ENCODE data around the gene PIK3C2B.
A peak's percentile ranks its signal among the peaks of the same experiment; 100 is the strongest.
"Not testable (repeated sequence)": the region's sequence is repeated elsewhere in the genome, so short reads cannot be mapped to it uniquely, and the experiment has no call there.

The PIK3C2B gene, protein sequence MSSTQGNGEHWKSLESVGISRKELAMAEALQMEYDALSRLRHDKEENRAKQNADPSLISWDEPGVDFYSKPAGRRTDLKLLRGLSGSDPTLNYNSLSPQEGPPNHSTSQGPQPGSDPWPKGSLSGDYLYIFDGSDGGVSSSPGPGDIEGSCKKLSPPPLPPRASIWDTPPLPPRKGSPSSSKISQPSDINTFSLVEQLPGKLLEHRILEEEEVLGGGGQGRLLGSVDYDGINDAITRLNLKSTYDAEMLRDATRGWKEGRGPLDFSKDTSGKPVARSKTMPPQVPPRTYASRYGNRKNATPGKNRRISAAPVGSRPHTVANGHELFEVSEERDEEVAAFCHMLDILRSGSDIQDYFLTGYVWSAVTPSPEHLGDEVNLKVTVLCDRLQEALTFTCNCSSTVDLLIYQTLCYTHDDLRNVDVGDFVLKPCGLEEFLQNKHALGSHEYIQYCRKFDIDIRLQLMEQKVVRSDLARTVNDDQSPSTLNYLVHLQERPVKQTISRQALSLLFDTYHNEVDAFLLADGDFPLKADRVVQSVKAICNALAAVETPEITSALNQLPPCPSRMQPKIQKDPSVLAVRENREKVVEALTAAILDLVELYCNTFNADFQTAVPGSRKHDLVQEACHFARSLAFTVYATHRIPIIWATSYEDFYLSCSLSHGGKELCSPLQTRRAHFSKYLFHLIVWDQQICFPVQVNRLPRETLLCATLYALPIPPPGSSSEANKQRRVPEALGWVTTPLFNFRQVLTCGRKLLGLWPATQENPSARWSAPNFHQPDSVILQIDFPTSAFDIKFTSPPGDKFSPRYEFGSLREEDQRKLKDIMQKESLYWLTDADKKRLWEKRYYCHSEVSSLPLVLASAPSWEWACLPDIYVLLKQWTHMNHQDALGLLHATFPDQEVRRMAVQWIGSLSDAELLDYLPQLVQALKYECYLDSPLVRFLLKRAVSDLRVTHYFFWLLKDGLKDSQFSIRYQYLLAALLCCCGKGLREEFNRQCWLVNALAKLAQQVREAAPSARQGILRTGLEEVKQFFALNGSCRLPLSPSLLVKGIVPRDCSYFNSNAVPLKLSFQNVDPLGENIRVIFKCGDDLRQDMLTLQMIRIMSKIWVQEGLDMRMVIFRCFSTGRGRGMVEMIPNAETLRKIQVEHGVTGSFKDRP (N-terminal part only)

DNA sequence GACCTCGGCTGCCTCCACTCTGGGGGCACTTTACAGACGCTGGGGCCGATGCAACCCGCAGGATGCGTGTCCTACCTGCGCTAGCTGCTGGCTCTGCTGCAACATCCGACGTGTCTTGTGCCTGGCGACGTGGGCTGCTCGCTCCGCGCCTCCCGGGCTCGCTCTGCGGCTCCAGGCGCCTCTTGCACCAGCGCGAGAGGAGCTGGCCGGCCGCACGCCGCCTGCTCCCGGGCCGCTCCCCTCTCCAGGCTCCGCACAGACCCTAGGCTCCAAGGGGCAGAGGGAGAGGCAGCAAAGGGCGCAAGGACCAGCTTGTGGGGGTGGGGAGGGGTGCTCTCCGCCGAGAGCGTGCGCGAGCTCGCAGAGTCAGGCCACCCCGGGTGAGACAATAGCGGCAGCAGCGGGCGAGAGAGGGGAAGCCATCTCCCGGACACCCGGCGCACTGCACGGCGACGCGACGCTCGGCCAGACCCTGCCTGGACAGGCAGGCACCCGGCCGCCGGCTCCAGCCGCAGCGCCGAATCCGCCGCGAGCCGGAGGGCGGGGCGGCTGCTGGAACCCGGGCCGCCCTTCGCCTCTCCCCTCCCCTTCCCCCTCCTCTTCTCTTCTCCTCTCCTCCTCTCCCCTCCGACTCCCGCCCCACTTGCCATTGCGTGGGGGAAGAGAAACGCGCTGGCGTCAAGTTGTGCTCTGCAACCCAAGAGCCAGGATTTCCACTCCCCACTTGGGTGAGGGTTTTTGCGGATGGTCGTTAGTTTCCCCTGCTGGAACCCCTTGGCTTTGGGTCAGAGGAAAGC lies at the start of gene PIK3C2B:
PIK3C2B (minus strand) TSS at position 525 of the 797 bp plus-strand sequence. CDS start 25,003 bp downstream, outside the sequence.
- peak; percentile 82 for DNase-seq

DNA sequence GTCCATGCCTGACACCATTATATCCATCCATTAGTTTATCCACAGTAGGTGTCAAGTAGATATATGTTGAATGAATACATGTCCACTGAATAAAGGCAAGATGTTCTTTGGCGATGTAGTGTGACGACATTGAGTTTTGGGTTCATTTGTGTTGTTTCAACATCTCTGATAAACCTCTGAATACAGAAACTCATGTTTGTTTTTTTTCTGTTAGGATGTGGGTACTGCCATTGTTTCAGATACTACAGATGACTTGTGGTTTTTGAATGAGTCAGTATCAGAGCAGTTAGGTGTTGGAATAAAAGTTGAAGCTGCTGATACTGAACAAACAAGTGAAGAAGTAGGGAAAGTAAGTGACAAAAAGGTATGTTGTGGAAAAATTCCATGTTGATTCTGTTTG lies 49.7 kb upstream of the PIK3C2B start:
- no peak for DNase-seq

DNA sequence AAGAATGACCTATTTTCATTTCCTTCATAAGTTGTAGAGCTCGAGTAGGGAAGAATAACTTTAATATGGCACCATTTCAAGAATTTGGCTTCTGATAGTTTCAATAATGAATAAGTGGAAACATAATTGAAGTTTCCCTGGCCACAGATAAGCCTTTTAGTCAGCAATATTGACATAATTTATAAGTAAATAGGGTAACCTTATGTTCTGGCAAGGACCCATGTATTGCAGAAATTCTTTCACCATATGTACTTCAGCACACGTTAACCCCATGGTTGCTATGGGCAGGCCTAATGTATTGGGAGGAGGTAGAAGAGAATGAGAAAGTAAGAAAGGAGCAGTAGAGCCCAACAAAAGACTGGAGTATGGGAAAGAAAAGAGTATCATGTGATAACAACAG lies 47.0 kb upstream of the PIK3C2B start:
- DNase-seq: no peak

DNA sequence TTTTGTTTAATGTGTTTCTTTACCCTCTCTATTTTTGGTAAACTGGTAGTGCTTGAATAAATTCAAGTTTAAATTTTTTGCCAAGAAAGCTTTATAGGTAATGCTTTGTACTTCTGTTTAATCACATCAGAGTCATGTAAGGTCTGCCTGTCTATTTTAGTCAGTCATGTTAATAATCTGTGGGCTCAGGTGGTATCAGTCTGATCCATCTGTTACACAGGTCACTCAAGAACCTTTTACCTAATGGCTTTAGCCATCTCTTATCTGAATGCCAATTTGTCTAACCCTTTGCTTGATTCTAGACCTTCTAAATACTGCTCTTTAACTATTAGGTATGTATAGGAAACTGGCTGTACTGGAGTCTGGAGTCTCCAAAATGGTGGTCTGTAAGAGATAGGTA lies 38.2 kb upstream of the PIK3C2B start:
- DNase-seq: no peak

DNA sequence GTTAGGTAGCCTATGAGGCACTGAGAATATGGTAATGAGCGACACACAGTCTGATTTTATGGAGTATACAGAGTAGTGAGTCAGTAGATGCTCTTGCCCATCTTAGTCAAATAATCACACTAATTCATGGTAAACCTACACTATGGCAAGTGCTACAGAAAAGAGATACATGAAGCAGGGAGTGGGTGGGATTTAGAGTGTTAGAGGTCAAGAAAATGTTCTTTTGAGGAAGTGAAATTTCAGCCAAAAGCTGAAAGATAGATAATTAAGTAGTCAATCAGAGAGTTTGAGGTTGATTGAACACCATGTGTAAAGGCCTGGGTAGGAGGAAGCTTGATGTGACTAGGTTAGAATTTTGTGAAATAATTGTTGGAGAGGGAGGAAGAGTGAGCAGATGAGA lies 36.3 kb upstream of the PIK3C2B start:
- no peak for DNase-seq

DNA sequence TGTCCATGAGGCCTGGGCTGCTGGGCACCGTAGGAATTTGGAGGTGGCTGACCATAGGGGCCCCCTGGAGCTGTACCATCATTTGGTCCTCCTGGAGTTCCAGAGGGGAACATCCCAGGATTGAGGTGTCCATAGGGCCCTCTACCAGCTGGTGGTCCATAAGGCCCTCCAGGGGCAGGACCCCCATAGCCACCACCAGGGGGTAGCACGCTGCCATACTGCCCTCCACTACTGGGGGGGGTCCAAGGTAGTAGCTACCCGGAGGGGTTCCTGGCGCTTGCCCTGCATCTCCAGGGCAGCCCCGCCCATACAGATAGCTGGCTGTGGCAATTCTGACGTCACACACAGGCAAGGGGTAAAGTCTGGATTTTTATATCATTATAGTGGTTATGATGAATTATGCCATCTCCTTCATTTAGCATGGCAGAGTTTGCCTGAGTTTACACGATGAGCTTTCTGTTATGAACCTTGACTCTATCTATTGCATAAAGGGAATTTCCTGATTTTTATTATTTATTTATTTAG lies 34.8 kb upstream of the PIK3C2B start:
- DNase-seq: no peak

DNA sequence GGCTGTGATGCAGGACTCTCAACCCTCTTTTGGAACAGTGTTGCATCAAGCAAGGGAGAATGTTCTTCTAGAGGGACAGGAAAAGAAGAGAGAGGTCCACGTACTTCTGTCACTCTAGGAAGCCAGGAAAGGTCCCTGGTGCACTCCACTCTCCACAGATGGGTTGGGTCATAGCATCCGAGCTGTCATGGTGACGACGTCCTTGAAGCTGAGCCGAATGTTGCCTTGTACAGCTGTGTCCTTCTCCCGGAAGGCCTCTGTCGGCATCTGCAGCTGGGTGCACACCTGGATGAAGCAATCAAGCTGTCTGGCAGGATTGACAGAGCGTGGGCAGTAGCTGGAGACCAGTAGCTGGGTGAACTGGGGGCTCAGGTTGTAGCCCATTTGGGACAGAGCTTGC lies 34.1 kb upstream of the PIK3C2B start:
- no peak for DNase-seq

DNA sequence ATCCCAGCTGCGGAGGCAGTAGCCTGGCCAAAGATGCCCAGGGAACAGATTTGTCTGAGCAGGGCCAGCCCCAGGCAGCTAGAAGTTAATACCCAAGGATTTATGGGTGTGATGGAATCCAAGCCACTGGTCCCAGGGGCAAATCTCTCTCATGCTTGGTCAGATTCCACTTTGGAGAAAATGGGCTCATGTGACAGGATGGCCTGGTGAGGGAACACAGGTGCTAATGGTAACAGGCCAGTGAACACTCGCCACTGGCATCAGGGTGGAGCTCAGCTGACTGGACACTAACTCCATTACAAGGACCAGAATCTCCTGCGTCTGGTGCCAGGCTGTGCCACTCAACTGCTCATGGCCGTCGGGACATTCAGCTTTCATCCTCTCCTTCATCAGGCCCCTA lies 33.6 kb upstream of the PIK3C2B start:
- no peak for DNase-seq

DNA sequence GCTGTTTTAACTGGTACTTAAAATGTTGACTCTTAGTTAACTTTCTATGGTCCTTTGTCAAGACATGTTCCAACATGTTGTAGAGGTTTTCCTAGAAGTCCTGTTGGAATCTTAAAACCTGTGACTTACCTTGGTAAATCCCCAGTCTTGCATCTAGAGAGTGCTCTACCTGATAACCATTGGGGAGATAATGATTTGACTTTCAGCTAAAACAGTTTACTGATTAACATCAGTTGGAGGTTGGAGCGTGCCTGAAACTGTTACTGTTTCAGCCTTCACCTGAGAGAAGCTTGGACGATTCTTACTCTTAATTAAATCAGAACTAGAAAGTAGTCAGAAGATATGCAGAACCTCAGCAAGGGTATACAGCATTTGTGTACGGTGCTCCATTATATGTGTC lies 30.4 kb upstream of the PIK3C2B start:
- DNase-seq: no peak

DNA sequence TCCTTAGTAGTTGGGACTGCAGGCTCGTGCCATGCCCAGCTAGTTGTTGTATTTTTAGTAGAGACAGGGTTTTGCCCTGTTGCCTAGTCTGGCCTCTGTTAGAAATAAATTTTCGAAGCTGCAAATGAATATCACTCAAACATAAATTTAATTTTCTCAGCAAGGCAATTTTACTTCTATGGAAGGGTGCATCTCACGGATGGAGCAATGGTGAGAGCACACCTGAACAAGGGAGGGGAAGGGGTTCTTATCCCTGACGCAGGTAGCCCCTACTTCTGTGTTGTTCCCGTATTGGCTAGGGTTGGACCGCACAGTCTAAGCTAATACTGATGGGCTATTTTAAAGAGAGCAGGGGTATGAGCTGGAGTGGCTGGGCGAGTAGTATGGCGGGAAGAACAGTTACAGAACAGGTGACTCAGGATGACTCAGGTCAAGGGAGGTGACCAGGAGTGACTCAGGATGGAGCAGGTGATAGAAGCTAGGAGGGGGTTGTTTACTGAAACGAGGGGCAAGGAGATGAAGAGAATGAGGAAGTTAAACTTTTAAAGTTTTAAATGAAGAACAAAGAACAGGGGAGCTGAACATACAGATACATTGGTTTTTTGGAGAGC lies 29.1 kb upstream of the PIK3C2B start:
- no peak for DNase-seq

DNA sequence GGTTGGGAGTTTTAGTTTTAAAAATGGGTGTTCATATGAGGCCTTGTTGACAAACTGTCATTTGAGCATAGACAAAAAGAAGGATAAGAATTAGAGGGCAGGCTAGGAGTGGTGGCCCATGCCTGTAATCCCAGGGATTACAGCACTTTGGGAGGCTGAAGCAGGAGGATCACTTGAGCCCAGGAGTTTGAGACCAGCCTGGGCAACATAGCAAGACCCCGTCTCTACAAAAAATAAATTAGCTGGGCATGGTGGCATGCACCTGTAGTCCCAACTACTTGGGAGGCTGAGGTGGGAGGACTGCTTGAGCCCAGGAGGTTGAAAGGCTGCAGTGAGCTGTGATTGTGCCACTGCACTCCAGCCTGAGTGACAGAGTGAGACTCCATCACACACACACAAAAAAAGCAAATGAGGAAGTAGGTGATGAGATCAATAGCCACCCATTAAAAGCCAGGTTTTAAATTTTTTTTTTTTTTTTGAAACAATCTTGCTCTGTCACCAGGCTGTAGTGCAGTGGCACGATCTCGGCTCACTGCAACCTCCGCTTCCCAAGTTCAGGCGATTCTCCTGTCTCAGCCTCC lies 27.4 kb upstream of the PIK3C2B start:
- not testable (repeated sequence) for DNase-seq

DNA sequence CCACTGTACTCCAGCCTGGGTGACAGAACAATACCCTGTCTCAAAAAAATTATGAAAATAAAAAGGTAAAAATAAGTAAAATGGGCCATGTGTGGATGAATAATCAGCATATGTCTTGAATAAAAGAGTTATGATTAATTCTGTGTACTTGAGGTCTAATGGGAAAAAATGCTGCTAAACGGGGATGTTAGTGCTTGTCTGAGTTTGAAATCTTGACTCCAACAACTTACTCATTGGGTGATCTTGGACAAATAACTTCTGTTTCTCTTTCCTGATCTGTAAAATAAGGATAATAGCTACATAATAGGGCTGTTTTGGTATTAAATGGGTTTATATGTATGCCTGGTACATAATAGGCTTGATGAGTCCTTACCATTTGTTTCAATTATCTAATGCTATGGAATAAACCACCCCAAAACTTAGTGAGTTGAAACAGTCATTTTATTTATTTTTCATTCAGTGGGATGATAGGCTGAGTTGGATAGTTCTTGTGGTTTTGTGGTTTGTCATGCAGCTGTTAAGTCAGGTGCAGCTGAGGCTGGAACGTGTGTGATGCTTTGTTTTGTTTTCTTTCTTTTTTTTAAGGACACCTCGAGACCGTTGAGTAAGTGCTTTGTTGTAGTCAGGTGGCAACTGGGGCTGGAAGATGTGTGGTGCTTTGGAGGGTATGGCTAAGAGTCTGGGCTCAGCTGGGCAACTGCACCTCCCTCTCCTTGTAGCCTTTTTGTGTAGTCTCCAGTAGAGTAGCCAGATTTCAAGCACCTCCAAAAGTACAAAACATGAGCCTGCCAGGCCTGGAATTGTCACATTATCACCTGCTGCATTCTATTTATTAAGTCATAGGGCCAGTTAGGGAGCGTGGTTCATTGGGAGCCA lies 26.5 kb upstream of the PIK3C2B start:
- peak; percentile 54 for DNase-seq

DNA sequence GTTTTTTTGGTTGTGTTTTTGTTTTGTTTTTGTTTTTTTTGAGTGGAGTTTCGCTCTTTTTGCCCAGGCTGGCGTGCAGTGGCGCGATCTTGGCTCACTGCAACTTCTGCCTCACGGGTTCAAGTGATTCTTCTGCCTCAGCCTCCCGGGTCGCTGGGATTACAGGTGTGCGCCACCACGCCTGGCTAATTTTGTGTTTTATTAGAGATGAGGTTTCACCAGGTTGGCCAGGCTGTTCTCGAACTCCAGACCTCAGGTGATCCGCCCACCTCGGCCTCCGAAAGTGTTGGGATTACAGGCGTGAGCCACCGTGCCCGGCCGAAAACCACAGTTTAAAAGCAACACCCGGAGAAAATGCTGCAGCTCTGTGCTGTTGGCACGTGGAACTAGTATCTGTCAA lies 22.8 kb upstream of the PIK3C2B start:
- DNase-seq: not testable (repeated sequence)

DNA sequence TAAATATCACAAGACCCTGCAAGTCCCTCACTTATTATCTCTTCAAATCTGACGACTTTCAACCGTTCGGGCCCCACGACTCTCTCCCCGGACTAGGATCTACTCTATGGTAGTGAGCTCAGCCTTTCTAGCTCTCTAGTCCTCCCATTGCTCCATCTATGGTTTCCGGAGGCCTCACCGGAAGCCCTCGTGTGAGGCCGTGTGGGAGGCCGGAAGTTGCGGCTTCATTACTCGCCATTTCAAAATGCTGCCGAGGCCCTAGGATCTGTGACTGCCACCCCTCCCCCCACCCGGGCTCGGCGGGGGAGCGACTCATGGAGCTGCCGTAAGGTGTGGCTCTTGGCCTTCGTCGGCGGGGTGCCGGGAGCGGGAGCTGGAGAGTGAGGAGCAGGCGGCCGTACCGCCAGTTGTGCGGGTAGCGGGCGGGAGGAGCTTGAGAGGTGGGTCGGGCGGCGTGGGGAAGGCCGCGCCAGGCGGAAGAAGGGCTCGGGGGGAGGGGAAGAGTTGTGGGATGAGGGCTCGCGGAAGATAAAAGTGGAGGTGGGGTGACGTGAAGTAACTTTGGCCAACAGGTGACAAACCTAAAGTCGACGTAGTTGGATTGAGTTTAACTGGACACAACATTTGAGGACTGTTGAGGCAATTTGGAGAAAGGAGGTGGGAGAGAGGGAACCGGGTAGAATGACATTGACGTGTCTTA lies 21.7 kb upstream of the PIK3C2B start, which contains the start of gene MDM4:
MDM4 (plus strand) TSS at position 227 of the 700 bp plus-strand sequence. CDS start 9,113 bp downstream, outside the sequence.
- peak; percentile 98 for DNase-seq

DNA sequence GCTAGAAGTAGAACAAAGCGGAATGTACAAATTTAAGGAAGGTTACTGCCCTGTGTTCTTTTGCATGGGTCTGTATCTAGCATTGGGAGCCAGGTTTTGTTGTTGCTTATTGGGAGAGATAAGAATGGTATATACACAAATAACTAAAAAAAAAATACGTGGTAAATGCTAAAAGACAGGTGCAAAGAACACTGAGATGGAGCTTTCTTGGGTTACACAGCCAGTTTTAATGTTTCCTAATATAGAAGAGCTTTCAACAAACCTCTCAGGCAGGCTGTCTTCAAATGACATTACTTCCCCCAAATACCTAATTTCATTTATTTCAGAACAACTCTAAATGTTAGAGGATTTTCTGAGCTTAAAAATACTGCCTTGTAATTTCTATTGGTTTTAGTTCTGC lies 20.2 kb upstream of the PIK3C2B start:
- DNase-seq: no peak

DNA sequence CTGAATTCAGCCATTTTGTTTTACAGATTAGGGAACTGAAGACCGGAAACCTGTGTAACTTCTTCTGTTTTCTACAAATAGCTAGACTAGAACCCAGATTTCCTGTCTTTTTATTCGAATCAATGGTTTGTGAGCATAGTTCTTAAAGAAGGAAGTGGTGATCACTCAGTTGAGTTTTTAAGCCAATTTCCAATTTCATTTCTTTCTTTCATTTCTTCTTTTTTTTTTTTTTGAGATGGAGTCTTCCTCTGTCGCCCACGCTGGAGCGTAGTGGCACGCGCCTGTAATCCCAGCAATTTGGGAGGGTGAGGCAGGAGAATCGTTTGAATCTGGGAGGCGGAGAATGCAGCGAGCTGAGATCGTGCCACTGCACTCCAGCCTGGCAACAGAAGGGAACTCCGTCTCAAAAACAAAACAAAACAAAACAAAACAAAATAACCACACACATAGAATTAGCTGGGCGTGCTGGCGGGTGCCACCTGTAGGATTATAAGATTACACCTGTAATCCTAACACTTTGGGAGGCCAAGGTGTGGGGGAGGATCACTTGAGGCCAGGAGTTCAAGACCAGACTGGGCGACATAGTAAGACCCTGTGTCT lies 18.6 kb upstream of the PIK3C2B start:
- no peak for DNase-seq

DNA sequence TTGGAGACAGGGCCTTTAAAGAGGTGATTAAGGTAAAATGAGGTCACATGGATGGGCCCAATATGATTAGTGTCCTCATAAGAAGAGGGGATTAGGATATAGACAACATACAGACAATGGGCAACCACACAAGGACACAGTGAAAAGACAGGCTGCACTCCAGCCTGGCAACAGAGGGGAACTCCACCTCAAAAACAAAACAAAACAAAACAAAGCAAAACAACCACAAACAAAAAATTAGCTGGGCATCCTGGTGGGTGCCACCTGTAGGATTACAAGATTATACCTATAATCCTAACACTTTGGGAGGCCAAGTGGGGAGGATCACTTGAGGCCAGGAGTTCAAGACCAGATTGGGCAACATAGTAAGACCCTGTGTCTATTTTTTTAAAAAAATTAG lies 16.8 kb upstream of the PIK3C2B start:
- no peak for DNase-seq

DNA sequence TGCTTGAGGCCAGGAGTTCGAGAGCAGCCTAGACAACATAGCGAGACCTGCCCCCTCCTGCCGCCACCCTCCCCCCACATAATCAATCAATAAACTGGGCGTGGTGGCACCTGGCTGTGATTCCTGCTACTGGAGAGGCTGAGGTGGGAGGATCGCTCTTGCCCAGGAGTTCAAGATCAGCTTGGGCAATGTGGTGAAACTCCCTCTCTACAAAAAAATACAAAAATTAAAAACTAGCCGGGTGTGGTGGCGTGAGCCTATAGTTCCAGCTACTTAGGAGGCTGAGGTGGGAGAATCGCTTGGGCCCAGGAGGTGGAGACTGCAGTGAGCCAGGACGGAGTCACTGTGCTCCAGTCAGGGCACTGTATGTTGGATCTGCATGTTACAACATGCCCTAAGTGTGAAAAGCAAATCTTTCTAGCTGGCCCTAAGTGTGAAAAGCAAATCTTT lies 14.6 kb upstream of the PIK3C2B start:
- no peak for DNase-seq

All from DMS153 (cell line).